Endothelial cell of umbilical vein (primary cell): ENCODE data around the gene DIS3L2.

ENCODE experiments used
- CTCF ChIP-seq, 2 donors: IDR thresholded peaks; 1 replicate in 1 of 2; 2 replicates in 1 of 2; pipeline ENCODE4 v1.5.1; 2011; ENCODE audit warnings: low read length in 2 of 2, mild to moderate bottlenecking in 2 of 2, moderate library complexity in 2 of 2, control low read depth in 1 of 2, inconsistent platforms in 1 of 2, low read depth in 1 of 2; ENCODE audit not compliant: insufficient read depth in 1 of 2; ENCODE audit errors: extremely low read depth in 1 of 2
- EZH2 ChIP-seq: IDR thresholded peaks from 2 replicates; pipeline ENCODE4 v1.6.1; 2012; ENCODE audit warnings: borderline replicate concordance, low read depth, mild to moderate bottlenecking, moderate library complexity, low read length, inconsistent platforms; ENCODE audit not compliant: severe bottlenecking
- FOS ChIP-seq: IDR thresholded peaks from 2 replicates; pipeline ENCODE4 v1.6.1; 2011; ENCODE audit warnings: mild to moderate bottlenecking, low read length, moderate library complexity, borderline replicate concordance; ENCODE audit not compliant: insufficient read depth
- POLR2A ChIP-seq: IDR thresholded peaks from 2 replicates; pipeline ENCODE4 v1.6.1; 2012; ENCODE audit warnings: low read depth, mild to moderate bottlenecking, control low read depth, low read length
- POLR2AphosphoS5 ChIP-seq: IDR thresholded peaks from 2 replicates; pipeline ENCODE4 v1.6.1; 2012; ENCODE audit warnings: low read depth, mild to moderate bottlenecking, control low read depth, low read length, moderate library complexity; ENCODE audit not compliant: insufficient read depth

GRCh38 chr2:232075859-232076258, 114.3 kb downstream of the DIS3L2 start:
- TF ChIP-seq CTCF (IDR thresholded peaks at IDR 0.05; ENCODE audit: extremely low read depth in 1 of 2, insufficient read depth in 1 of 2, low read depth in 1 of 2, low read length in 2 of 2) (no peak), POLR2A (no peak), POLR2AphosphoS5 (no peak), EZH2 (no peak), FOS (no peak)
